GM12872 (cell line): ENCODE measurements around the gene NOL3.

Experiments used
- TF ChIP-seq, protein P1 (sequence below): IDR thresholded peaks from 3 replicates; pipeline ENCODE4 v1.5.1; 2011; ENCODE audit warnings: low read depth, mild to moderate bottlenecking, low read length, moderate library complexity; ENCODE audit not compliant: insufficient read depth

NOL3 gene

DNA sequence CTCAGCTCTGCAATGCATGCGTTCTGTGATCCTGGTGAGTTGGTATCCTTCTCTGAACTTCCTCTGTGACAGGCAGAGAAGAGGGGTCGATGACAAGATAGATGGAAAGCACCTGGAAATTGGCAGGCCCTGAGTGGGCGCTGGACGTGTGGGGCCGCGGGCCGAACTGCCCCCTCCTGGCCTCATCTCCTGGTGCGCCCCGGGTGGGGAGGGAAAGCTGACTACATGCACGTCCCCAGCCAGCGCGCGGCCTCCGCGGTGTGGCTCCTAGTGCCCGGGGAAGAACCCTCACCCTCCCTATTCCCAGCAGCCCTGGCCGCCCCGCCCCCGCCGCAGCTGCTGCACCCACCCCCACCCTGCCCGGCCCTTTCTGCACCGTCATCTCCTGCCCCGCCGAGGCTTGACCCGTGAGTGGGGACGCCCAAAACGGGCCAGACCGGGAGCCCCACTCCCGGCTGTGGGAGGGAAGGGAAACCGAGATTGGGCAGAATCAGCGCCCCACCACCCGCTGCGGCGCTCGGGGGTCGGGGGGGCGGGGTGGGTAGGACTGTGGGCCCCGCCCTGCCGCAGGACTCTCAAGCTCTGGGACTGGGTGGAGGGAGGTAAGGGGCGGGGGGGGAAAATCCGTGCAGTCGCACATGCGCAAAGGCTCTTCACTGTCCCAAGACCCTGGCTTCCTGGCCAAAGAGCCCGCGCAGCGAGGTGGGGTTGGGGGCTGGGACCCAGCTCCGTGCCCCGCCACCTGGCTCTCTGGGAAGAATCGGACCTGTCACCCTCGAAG lies at the start of gene NOL3:
Gene NOL3, plus strand, starts transcription at position 371 of the 781 bp plus-strand sequence.
- TF ChIP-seq, protein P1, sequence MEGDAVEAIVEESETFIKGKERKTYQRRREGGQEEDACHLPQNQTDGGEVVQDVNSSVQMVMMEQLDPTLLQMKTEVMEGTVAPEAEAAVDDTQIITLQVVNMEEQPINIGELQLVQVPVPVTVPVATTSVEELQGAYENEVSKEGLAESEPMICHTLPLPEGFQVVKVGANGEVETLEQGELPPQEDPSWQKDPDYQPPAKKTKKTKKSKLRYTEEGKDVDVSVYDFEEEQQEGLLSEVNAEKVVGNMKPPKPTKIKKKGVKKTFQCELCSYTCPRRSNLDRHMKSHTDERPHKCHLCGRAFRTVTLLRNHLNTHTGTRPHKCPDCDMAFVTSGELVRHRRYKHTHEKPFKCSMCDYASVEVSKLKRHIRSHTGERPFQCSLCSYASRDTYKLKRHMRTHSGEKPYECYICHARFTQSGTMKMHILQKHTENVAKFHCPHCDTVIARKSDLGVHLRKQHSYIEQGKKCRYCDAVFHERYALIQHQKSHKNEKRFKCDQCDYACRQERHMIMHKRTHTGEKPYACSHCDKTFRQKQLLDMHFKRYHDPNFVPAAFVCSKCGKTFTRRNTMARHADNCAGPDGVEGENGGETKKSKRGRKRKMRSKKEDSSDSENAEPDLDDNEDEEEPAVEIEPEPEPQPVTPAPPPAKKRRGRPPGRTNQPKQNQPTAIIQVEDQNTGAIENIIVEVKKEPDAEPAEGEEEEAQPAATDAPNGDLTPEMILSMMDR, result no peak

DNA sequence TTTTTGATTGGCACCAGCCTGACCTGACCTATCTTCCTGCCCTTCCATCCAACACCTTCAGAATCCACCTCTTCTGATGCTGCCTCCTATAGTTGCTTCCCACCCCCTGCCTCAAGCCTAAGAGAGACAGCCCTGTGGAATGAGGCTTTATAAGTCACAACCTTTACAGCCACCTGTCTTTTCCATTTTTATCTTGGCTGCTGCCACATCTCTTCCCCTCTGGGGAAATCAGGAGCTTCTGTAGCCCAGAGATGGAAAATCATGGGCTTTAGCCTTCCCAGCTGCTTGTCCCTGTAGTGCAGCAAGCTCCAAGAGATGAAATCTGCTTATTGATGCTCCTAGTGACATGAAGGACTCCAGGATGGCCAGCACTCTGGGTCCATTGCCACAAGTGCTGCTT lies 41.9 kb upstream of the NOL3 start:
- TF ChIP-seq, protein P1, result no peak

DNA sequence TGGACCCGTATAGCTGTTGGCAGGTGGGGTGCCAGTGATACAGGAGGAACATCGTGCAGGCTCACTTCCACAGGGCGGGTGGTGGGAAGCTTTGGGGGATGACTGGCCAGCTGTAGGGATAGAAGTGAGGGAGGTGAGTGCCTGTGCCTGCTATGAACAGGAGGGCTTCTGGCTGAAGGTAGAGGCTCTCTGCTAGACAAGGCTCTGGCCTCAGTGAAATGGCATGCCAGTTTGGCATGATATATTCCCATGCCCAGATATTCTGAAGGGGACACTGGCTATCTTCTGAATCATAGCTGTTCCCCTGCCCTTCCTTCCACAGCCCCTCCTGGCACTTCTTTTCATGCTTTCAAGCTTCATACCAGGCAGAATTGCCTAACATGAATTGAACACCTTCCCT lies 41.5 kb upstream of the NOL3 start:
- TF ChIP-seq, protein P1, result no peak

DNA sequence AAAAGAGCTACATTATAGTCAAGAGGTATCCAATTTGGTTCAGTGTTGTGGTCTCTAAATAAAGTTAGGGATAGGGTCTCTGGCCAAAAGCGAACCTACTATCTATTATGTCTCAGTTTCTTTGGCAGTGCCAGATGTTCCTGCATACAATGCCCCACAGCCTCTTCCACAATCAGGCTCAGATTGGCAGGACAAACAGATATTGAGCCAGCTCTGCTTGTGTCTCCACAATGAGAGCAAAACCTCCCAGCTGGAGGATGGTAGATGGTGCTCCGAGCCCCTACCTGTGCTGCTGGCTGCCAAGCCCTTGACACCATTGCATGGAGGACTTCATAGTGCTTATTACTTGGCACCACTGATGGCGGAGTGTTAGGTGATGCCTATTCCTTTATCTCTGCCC lies 40.9 kb upstream of the NOL3 start:
- TF ChIP-seq, protein P1, result no peak

DNA sequence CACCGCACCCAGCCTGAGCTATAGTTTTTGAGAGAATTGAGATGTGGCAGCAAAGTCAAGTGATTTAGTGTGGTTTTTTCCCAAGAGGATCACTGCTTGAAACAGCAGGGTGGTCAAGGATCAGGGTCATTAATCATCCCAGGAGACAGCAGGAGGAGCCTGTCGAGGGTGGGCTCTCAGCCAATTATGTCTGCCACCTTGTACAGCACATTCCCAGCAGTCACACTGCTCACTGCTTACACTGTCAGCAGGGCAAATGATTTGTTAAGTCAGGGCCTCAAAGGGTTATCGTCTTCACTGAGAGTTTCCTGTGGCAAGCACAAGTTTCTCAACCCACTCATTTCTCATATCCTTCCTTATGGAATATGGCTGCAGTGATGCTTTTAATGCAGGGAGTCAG lies 32.7 kb upstream of the NOL3 start:
- TF ChIP-seq, protein P1, result no peak

DNA sequence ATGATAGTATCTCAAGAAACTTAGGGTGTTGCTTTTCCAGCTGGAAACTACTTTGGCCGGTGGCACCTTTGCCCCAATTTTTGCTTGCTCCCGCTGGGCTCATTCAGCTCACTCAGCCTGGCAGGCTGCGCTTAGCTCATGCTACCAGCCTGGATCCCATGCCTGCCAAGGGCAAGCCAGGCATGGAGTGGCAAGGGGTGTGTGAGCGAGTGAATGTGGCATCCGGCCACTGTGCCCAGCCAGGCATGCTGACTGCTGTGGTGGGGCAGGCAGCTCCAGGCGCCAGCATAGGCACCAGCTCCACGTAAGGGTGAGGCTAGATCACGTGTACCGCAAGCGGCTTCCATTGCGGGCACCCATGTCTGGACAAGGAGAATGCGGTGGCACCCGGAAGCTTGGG lies 28.9 kb upstream of the NOL3 start:
- TF ChIP-seq, protein P1, result no peak

DNA sequence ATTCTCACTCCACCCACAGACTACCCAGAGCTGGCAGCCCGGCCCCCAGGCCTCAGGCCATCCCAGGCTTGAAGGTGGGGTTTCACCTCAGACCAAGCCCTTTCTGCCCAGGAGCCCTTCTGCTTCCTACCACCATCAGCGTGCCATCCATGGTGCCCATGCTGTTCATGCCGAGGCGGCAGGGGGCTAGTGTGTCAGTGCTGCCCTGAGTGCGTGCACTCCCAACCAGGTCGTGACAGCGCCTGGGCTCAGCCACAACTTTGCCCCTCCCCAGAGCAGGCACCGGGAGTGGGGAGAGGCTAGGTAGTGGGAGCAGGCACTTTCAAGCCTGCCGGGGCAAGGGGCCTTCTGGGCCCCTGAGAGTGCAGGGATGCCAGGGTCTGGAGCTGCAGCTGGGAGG lies 28.0 kb upstream of the NOL3 start:
- TF ChIP-seq, protein P1, result no peak
